ENCODE results near the gene MPLKIP. TPM values are rescaled to one million over a fixed set of nuclear protein-coding genes. Genes with fewer than 3 reads are reported as not detected.
"Not testable (repeated sequence)": the region's sequence is repeated elsewhere in the genome, so short reads cannot be mapped to it uniquely, and the experiment has no call there.

Gene MPLKIP
- total RNA-seq, 2 experiments from 2014 or later = 34.6 to 34.7 TPM

DNA sequence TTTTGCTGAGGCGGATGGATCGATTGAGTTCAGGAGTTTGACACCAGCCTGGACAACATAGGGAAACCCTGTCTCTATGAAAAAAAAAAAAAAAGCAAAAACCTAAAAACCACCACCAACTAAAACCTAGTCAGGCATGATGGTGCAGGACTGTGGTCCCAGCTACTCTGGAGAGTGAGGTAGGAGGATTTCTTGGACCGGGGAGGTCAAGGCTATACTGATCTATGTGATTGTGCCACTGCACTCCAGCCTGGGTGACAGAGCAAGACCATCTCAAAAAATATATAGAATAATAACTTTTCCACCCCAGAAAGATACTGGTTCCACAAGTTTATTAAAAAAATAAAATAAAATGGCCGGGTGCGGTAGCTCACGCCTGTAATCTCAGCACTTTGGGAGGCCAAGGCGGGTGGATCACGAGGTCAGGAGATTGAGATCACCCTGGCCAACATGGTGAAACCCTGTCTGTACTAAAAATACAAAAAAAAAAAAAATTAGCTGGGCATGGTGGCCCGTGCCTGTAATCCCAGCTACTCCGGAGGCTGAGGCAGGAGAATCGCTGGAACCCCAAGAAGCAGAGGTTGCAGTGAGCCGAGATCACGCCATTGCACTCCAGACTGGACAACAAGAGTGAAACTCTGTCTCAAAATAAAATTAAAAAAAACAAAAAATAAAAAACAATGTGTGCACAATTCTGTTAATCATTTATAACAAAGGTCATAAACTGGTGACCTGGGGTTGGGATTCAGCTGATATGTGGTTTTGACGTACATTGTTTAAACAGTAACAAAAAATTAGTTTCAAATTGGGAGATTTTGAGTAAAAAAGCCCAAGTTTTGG, 12.1 kb downstream of the MPLKIP start:
- H3K9me3 Mint-ChIP-seq; H3K36me3 Mint-ChIP-seq; H3K4me3 Mint-ChIP-seq; DNase-seq; POLR2A ChIA-PET; H3K27me3 Mint-ChIP-seq; H3K4me1 Mint-ChIP-seq (ENCODE audit: low read depth); H3K27ac Mint-ChIP-seq; intact Hi-C loops (cut with micrococcal nuclease): not testable (repeated sequence)
- CTCF ChIA-PET = interaction anchor here (0.6 kb wide), 2 partner anchors 14 to 1353 kb away, joined by 3 read pairs; no protein-coding TSS in a partner anchor

DNA sequence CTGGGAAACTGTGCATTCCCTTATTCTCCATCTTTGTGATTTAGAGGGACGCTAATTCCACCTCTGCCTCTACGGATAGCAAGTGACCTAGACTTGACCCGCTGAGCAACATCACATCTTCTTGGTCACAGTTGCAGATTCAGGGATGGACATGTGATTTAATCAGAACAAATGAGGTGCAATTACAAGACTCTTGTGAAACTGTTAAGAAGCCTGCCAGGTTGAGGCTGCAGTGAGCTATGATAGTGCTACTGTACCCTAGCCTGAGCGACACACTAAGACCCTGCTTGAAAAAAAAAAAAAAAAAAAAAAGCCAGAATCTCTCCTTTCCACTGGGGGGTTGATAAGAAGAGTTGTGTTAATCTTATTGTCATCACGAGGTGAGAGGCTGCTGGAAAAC, 14.4 kb downstream of the MPLKIP start:
- H3K36me3 Mint-ChIP-seq = peaks cover 3% of the 10 kb centered on the region
- ChIA-PET CTCF (no interaction called here), POLR2A (interaction anchor here (0.6 kb wide), 1 partner anchor 1394 kb away, joined by 4 read pairs; no protein-coding TSS in a partner anchor)
- intact Hi-C loops (cut with micrococcal nuclease) = no loop called here
- no peaks in the 10 kb centered on the region for H3K4me1 Mint-ChIP-seq (ENCODE audit: low read depth)
- no peak overlapping the region for H3K4me3 Mint-ChIP-seq
- DNase-seq = no peak
- no peaks in the 10 kb centered on the region for H3K27me3 Mint-ChIP-seq
- no peaks in the 10 kb centered on the region for H3K9me3 Mint-ChIP-seq
- no peak overlapping the region for H3K27ac Mint-ChIP-seq

DNA sequence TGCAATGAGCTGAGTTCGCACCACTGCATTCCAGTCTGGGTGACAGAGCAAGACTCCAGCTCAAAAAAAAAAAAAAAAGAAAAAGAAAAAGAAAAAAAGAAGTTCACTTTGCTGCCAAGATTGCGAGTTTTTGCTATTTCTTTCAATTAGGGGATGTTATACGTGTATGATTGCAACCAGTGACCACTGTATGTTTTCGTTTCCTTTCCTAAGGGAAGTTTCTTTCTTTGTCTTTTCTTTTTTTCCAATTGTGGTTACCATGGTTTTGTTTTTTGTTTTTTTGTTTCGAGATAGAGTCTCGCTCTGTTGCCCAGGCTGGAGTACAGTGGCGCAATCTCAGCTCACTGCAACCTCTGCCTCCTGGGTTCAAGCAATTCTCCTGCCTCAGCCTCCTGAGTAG, 16.2 kb downstream of the MPLKIP start:
- POLR2A ChIA-PET; H3K4me1 Mint-ChIP-seq (ENCODE audit: low read depth); H3K27me3 Mint-ChIP-seq; H3K36me3 Mint-ChIP-seq; CTCF ChIA-PET; intact Hi-C loops (cut with micrococcal nuclease); H3K4me3 Mint-ChIP-seq; H3K9me3 Mint-ChIP-seq; H3K27ac Mint-ChIP-seq; DNase-seq: not testable (repeated sequence)

GRCh38 chr7:40117199-40117598, 17.2 kb downstream of the MPLKIP start:
- H3K36me3 Mint-ChIP-seq; intact Hi-C loops (cut with micrococcal nuclease); H3K9me3 Mint-ChIP-seq; H3K4me1 Mint-ChIP-seq (ENCODE audit: low read depth); H3K4me3 Mint-ChIP-seq; H3K27ac Mint-ChIP-seq; H3K27me3 Mint-ChIP-seq; DNase-seq; CTCF ChIA-PET; POLR2A ChIA-PET: not testable (repeated sequence)

- DNase-seq = no peak
- Mint-ChIP-seq H3K27ac (no peak overlapping the region), H3K4me1 (ENCODE audit: low read depth) (no peaks in the 10 kb centered on the region), H3K36me3 (peaks cover 4% of the 10 kb centered on the region), H3K27me3 (no peaks in the 10 kb centered on the region), H3K4me3 (no peak overlapping the region), H3K9me3 (no peaks in the 10 kb centered on the region)
- ChIA-PET CTCF (interaction anchor here (1.7 kb wide), 1 partner anchor 19 kb away, joined by 5 read pairs; the partner anchor contains the start of genes MPLKIP and SUGCT), POLR2A (no interaction called here)
- intact Hi-C loops (cut with micrococcal nuclease) = no loop called here
Measured at GRCh38 chr7:40115936-40116335, 18.5 kb downstream of the MPLKIP start.

- H3K4me1 Mint-ChIP-seq (ENCODE audit: low read depth) = no peaks in the 10 kb centered on the region
- no peaks in the 10 kb centered on the region for H3K9me3 Mint-ChIP-seq
- intact Hi-C loops (cut with micrococcal nuclease) = no loop called here
- no peaks in the 10 kb centered on the region for H3K36me3 Mint-ChIP-seq
- CTCF ChIA-PET = no interaction called here
- POLR2A ChIA-PET = no interaction called here
- no peak for DNase-seq
- H3K27me3 Mint-ChIP-seq = no peaks in the 10 kb centered on the region
- no peak overlapping the region for H3K4me3 Mint-ChIP-seq
- no peak overlapping the region for H3K27ac Mint-ChIP-seq
Measured at GRCh38 chr7:40105879-40106473, 28.4 kb downstream of the MPLKIP start.

DNA sequence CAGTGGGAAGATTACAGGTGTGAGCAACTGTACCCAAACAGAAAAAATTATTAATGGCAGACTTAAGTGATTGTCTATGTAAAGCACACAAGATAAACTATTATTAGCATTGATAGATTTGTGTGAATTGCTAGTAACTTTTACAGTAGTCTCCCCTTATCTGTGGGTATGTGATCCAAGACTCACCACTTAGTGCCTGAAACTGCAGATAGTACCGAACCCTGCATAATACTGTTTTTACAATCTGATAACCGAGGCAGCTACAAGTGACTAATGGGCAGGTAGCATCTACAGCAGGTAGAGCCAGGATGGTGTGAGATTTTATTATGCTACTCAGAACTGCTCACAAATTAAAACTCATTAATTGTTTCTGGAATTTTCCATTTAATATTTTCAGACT, 31.5 kb downstream of the MPLKIP start:
- CTCF ChIA-PET = no interaction called here

GRCh38 chr7:40101201-40101600, 33.2 kb downstream of the MPLKIP start:
- peaks cover 4% of the 10 kb centered on the region for H3K4me1 Mint-ChIP-seq (ENCODE audit: low read depth)
- no peak overlapping the region for H3K27ac Mint-ChIP-seq
- no peaks in the 10 kb centered on the region for H3K27me3 Mint-ChIP-seq
- intact Hi-C loops (cut with micrococcal nuclease) = no loop called here
- H3K9me3 Mint-ChIP-seq = no peaks in the 10 kb centered on the region
- H3K4me3 Mint-ChIP-seq = no peak overlapping the region
- peaks cover 2% of the 10 kb centered on the region for H3K36me3 Mint-ChIP-seq
- no peak for DNase-seq
- ChIA-PET POLR2A (no interaction called here), CTCF (interaction anchor here (0.6 kb wide), 1 partner anchor 1176 kb away, joined by 3 read pairs; no protein-coding TSS in a partner anchor)

More for the DNA sequence above, 31.5 kb downstream of the MPLKIP start:
- Mint-ChIP-seq H3K27me3 (no peaks in the 10 kb centered on the region), H3K9me3 (no peaks in the 10 kb centered on the region), H3K4me1 (ENCODE audit: low read depth) (no peaks in the 10 kb centered on the region), H3K36me3 (no peaks in the 10 kb centered on the region), H3K27ac (no peak overlapping the region), H3K4me3 (no peak overlapping the region)
- POLR2A ChIA-PET = no interaction called here
- DNase-seq = no peak
- intact Hi-C loops (cut with micrococcal nuclease) = no loop called here

GRCh38 chr7:40099837-40100236, 34.6 kb downstream of the MPLKIP start:
- H3K27me3 Mint-ChIP-seq = no peaks in the 10 kb centered on the region
- H3K36me3 Mint-ChIP-seq = peaks cover 2% of the 10 kb centered on the region
- no peak for DNase-seq
- ChIA-PET POLR2A (no interaction called here), CTCF (no interaction called here)
- no peaks in the 10 kb centered on the region for H3K9me3 Mint-ChIP-seq
- H3K4me3 Mint-ChIP-seq = no peak overlapping the region
- H3K4me1 Mint-ChIP-seq (ENCODE audit: low read depth) = peaks cover 6% of the 10 kb centered on the region
- intact Hi-C loops (cut with micrococcal nuclease) = no loop called here
- H3K27ac Mint-ChIP-seq = no peak overlapping the region

- POLR2A ChIA-PET = no interaction called here
Measured at GRCh38 chr7:40098810-40099209, 35.6 kb downstream of the MPLKIP start.

DNA sequence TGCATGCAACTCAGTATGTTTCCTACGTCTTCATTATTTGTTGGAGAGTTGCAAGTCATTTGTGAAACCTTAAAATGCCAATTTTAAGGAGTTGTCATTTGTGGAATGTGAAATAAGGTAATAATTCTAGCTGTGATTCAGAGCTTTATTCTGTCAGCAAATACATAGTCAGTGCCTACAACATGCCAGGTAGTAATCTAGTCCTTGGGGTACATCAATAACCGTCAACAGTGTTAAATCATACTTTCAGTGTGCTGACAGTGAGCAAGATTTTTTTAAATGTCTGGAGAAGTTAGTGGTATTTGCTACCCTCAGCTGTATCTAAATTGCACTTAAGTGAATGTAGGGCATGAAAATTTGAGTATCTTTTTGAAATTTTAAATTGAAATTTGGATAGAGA, 36.7 kb downstream of the MPLKIP start:
- Mint-ChIP-seq H3K9me3 (no peaks in the 10 kb centered on the region), H3K36me3 (peaks cover 15% of the 10 kb centered on the region), H3K27me3 (no peaks in the 10 kb centered on the region), H3K4me3 (no peak overlapping the region), H3K4me1 (ENCODE audit: low read depth) (peaks cover 6% of the 10 kb centered on the region), H3K27ac (no peak overlapping the region)
- ChIA-PET POLR2A (no interaction called here), CTCF (no interaction called here)
- no peak for DNase-seq
- intact Hi-C loops (cut with micrococcal nuclease) = no loop called here

More at GRCh38 chr7:40098810-40099209, 35.6 kb downstream of the MPLKIP start:
- intact Hi-C loops (cut with micrococcal nuclease) = no loop called here
- DNase-seq = no peak
- Mint-ChIP-seq H3K27me3 (no peaks in the 10 kb centered on the region), H3K4me1 (ENCODE audit: low read depth) (peaks cover 6% of the 10 kb centered on the region), H3K27ac (no peak overlapping the region), H3K9me3 (no peaks in the 10 kb centered on the region), H3K36me3 (peaks cover 11% of the 10 kb centered on the region), H3K4me3 (no peak overlapping the region)
- CTCF ChIA-PET = interaction anchor here (0.7 kb wide), 1 partner anchor 331 kb away, joined by 3 read pairs; no protein-coding TSS in a partner anchor

DNA sequence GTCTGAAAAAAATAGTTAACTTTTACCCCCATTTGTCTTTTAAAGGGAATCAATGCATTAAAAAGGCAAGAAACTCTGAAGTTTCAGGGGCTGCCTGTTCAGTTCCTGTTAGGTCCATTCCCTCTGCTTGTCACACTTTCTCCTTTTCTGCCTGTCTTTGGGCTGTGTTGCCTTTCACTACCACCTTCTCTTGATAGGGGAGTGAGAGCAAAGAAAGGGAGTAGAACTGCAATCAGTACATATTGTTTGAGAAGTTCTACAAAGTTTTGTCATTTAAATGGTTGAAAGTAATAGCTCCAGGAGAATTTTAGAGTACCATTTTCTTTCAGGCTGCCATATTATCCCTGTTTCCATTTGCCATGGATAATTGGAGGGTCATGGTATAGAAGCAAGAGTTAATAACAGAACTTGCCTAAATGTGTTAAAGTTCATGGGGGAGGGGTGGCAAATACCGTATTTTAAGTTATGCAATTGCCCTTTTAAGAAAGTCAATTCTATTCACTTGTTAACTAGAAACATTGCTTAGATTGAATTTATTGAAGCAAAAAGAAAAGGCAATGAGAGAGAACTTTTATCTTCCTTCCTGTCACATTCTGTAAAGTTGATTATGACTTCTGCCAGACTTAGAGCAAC, 38.6 kb downstream of the MPLKIP start:
- peaks cover 17% of the 10 kb centered on the region for H3K36me3 Mint-ChIP-seq
- no peak overlapping the region for H3K27ac Mint-ChIP-seq
- H3K27me3 Mint-ChIP-seq = no peaks in the 10 kb centered on the region
- ChIA-PET POLR2A (no interaction called here), CTCF (no interaction called here)
- H3K4me1 Mint-ChIP-seq (ENCODE audit: low read depth) = peaks cover 6% of the 10 kb centered on the region
- intact Hi-C loops (cut with micrococcal nuclease) = no loop called here
- H3K4me3 Mint-ChIP-seq = no peak overlapping the region
- no peak for DNase-seq
- H3K9me3 Mint-ChIP-seq = no peaks in the 10 kb centered on the region

Measured in activated CD4-positive, alpha-beta memory T cell treated with anti-CD3 and anti-CD28 coated beads for 36 hours (primary cell).